GM23248 (cell line): ENCODE results near the gene ZBTB12. TPM values are rescaled to one million over a fixed set of nuclear protein-coding genes. Genes with fewer than 3 reads are reported as not detected.

Experiments
- DNase-seq: peaks from one replicate; pipeline ENCODE4 v3.0.0-alpha.2; 2015
- H2AFZ ChIP-seq: fragments of 200-600 bp; sonication (generic); 2 replicates; pipeline ENCODE4 v1.6.1; 2016; ENCODE audit warnings: antibody characterized with exemption
- H3F3A ChIP-seq: fragments of 200-600 bp; sonication (generic); 2 replicates; pipeline ENCODE4 v1.6.1; 2016; ENCODE audit warnings: mild to moderate bottlenecking, antibody characterized with exemption, mixed run types; ENCODE audit not compliant: insufficient read depth
- H3K27ac ChIP-seq: fragments of 200-600 bp; sonication (generic); 2 replicates; pipeline ENCODE4 v1.5.1; 2016; ENCODE audit warnings: mild to moderate bottlenecking
- H3K27me3 ChIP-seq: fragments of 200-600 bp; sonication (generic); replicated peaks from 2 replicates; pipeline ENCODE4 v1.6.1; 2016; ENCODE audit warnings: mild to moderate bottlenecking; ENCODE audit not compliant: insufficient read depth
- H3K36me3 ChIP-seq: fragments of 200-600 bp; sonication (generic); 2 replicates; pipeline ENCODE4 v1.6.1; 2016; ENCODE audit warnings: low read depth, mild to moderate bottlenecking
- H3K4me1 ChIP-seq: fragments of 200-600 bp; sonication (generic); 2 replicates; pipeline ENCODE4 v1.6.1; 2016; ENCODE audit warnings: mild to moderate bottlenecking; ENCODE audit not compliant: insufficient read depth
- H3K4me2 ChIP-seq: fragments of 200-600 bp; sonication (generic); one replicate; pipeline ENCODE4 v1.6.1; 2016; ENCODE audit warnings: mild to moderate bottlenecking; ENCODE audit not compliant: unreplicated experiment
- H3K4me3 ChIP-seq: fragments of 200-600 bp; sonication (generic); 2 replicates; pipeline ENCODE4 v1.5.1; 2016; ENCODE audit warnings: mild to moderate bottlenecking
- H3K79me2 ChIP-seq: fragments of 200-600 bp; sonication (generic); 2 replicates; pipeline ENCODE4 v1.6.1; 2016; ENCODE audit warnings: mild to moderate bottlenecking; ENCODE audit not compliant: insufficient read depth
- H3K9ac ChIP-seq: fragments of 200-600 bp; sonication (generic); 2 replicates; pipeline ENCODE4 v1.6.1; 2016; ENCODE audit warnings: mild to moderate bottlenecking
- H3K9me2 ChIP-seq: fragments of 200-600 bp; sonication (generic); 2 replicates; pipeline ENCODE4 v1.6.1; 2016; ENCODE audit warnings: mixed run types, mild to moderate bottlenecking, moderate library complexity; ENCODE audit not compliant: insufficient read depth
- H3K9me3 ChIP-seq: fragments of 200-600 bp; sonication (generic); one replicate; pipeline ENCODE4 v1.6.1; 2017; ENCODE audit warnings: low read depth
- H4K20me1 ChIP-seq: fragments of 200-600 bp; sonication (generic); 2 replicates; pipeline ENCODE4 v1.6.0; 2016; ENCODE audit not compliant: insufficient read depth
- EZH2 ChIP-seq: fragments of 200-600 bp; sonication (generic); IDR thresholded peaks from 2 replicates; pipeline ENCODE4 v1.6.1; 2018; ENCODE audit warnings: antibody characterized with exemption, mild to moderate bottlenecking; ENCODE audit not compliant: insufficient read depth, poor library complexity, severe bottlenecking
- EZH2phosphoT487 ChIP-seq: fragments of 200-600 bp; sonication (generic); IDR thresholded peaks from 2 replicates; pipeline ENCODE4 v1.6.1; 2018; ENCODE audit warnings: antibody characterized with exemption, moderate library complexity, mild to moderate bottlenecking, low read depth; ENCODE audit not compliant: insufficient read depth
- WGBS, 2 experiments: methylation state at CpG; one replicate each; pipeline ENCODE4 v1.1.6; 2015 to 2017; ENCODE audit warnings: low lambda C conversion rate in 2 of 2, low coverage in 1 of 2; ENCODE audit errors: missing lambda C conversion rate in 2 of 2; 5-methylcytosine and 5-hydroxymethylcytosine counted together
- in situ Hi-C: fragments of 300-500 bp; cut with MboI; formaldehyde crosslinking; loops from 2 replicates; pipeline ENCODE4 v1.15.0; 2020
- polyA plus RNA-seq: library from polyadenylated mRNA; unstranded; fragments of >200 nt; fragmentation: Nextera tagmentation; extraction: Ambion mirVana; gene quantifications from 2 replicates; pipeline ENCODE4 v1.2.1, GENCODE V29; 2016
- total RNA-seq: library from RNA; depleted of rRNA; stranded (reverse); fragments of >200 nt; shearing (Covaris generic); gene quantifications from 2 replicates; pipeline ENCODE4 v1.2.3, GENCODE V29; 2014

ZBTB12 gene
- total and polyA plus RNA-seq, 2 experiments from 2014 or later = 6.1 TPM; not detected in 1

- in situ Hi-C loops = no loop called here
- H3K9me2 ChIP-seq = no peaks in the 10 kb centered on the region
- H3K4me3 ChIP-seq = peak overlapping the region; percentile 70
- TF ChIP-seq EZH2 = no peak
- TF ChIP-seq EZH2phosphoT487 = no peak
- H3K4me1 ChIP-seq = peaks cover 18% of the 10 kb centered on the region
- H3K4me2 ChIP-seq = peak overlapping the region; percentile 81
- no peaks in the 10 kb centered on the region for H3K9me3 ChIP-seq
- H3K79me2 ChIP-seq = no peaks in the 10 kb centered on the region
- no peaks in the 10 kb centered on the region for H3K27me3 ChIP-seq
- peak overlapping the region; percentile 87 for H3K27ac ChIP-seq
- peak overlapping the region; percentile 93 for H2AFZ ChIP-seq
- H4K20me1 ChIP-seq = no peaks in the 10 kb centered on the region
- no peaks in the 10 kb centered on the region for H3K36me3 ChIP-seq
- peak overlapping the region; percentile 64 for H3K9ac ChIP-seq
- WGBS, 2 experiments = 53 to 63% methylated on average over 9 of the region's 9 CpGs
- no peak for DNase-seq
- peaks cover 7% of the 10 kb centered on the region; the same call in 1 of the 2 replicates for H3F3A ChIP-seq
These were observed 43.2 kb upstream of the ZBTB12 start for GRCh38 chr6:31945154-31945506.

GRCh38 chr6:31943742-31944141, 41.9 kb upstream of the ZBTB12 start:
- Histone ChIP-seq H3K9ac (no peak overlapping the region), H3K27me3 (no peaks in the 10 kb centered on the region), H3F3A (no peaks in the 10 kb centered on the region), H3K4me3 (no peak overlapping the region), H3K9me3 (no peaks in the 10 kb centered on the region), H3K79me2 (no peaks in the 10 kb centered on the region), H3K9me2 (no peaks in the 10 kb centered on the region), H3K27ac (no peak overlapping the region), H3K4me1 (peaks cover 13% of the 10 kb centered on the region), H4K20me1 (no peaks in the 10 kb centered on the region), H3K36me3 (no peaks in the 10 kb centered on the region), H3K4me2 (no peak overlapping the region), H2AFZ (no peak overlapping the region)
- TF ChIP-seq EZH2phosphoT487 = no peak
- no peak for TF ChIP-seq EZH2
- 62 to 66% methylated on average over 3 of the region's 3 CpGs for WGBS, 2 experiments
- in situ Hi-C loops = no loop called here
- no peak for DNase-seq

DNA sequence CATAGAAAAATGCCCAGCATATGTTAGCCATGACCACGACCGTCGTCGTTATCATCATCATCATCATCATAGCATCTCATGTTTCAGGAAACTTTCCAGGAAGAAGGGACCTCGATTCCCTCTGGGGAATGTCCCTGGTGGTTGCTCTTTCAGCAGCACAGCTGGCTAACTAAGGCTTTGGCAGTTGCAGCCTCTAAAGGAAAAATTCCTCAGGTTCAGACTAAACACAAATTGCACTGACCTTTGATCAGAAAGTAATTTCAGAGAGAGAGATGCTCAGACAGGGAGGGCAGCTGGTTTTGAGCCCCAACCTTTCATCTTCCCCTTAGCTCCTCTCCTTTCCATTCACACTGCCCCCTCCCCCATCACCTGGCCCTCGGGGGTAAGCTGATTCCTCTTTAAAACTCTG, 38.4 kb upstream of the ZBTB12 start:
- H3K9ac ChIP-seq = no peak overlapping the region
- H3K9me2 ChIP-seq = no peaks in the 10 kb centered on the region
- no peaks in the 10 kb centered on the region for H3K36me3 ChIP-seq
- peak; percentile 23 for DNase-seq
- no peak overlapping the region for H3K4me2 ChIP-seq
- TF ChIP-seq EZH2phosphoT487 (no peak), EZH2 (no peak)
- no peaks in the 10 kb centered on the region for H3K9me3 ChIP-seq
- no peaks in the 10 kb centered on the region for H3F3A ChIP-seq
- H3K4me3 ChIP-seq = no peak overlapping the region
- in situ Hi-C loops = no loop called here
- H2AFZ ChIP-seq = no peak overlapping the region
- no peaks in the 10 kb centered on the region for H3K79me2 ChIP-seq
- 27 to 28% methylated on average over 6 of the region's 6 CpGs for WGBS, 2 experiments
- H3K27ac ChIP-seq = no peak overlapping the region
- no peaks in the 10 kb centered on the region for H4K20me1 ChIP-seq
- peaks cover 3% of the 10 kb centered on the region for H3K4me1 ChIP-seq
- no peaks in the 10 kb centered on the region for H3K27me3 ChIP-seq

- Histone ChIP-seq H3K4me1 (no peaks in the 10 kb centered on the region), H3K9me3 (no peaks in the 10 kb centered on the region), H3K27ac (no peak overlapping the region), H3K4me3 (no peak overlapping the region), H3K9me2 (no peaks in the 10 kb centered on the region), H3K9ac (no peak overlapping the region), H3K27me3 (no peaks in the 10 kb centered on the region), H3F3A (no peaks in the 10 kb centered on the region), H3K4me2 (no peak overlapping the region), H3K79me2 (no peaks in the 10 kb centered on the region), H4K20me1 (no peaks in the 10 kb centered on the region), H2AFZ (no peak overlapping the region), H3K36me3 (no peaks in the 10 kb centered on the region)
- DNase-seq = no peak
- TF ChIP-seq EZH2phosphoT487 (no peak), EZH2 (no peak)
- in situ Hi-C loops = no loop called here
- whole genome bisulfite sequencing, 2 experiments = 77 to 79% methylated on average over 9 of the region's 9 CpGs
These were observed 33.9 kb upstream of the ZBTB12 start for GRCh38 chr6:31935823-31936222.

- Histone ChIP-seq H3K27me3 (no peaks in the 10 kb centered on the region), H3F3A (no peaks in the 10 kb centered on the region), H3K4me1 (no peaks in the 10 kb centered on the region), H3K27ac (no peak overlapping the region), H3K4me3 (no peak overlapping the region), H3K4me2 (no peak overlapping the region), H2AFZ (no peak overlapping the region), H3K36me3 (no peaks in the 10 kb centered on the region), H3K9ac (no peak overlapping the region), H3K9me2 (no peaks in the 10 kb centered on the region), H3K79me2 (no peaks in the 10 kb centered on the region), H4K20me1 (no peaks in the 10 kb centered on the region), H3K9me3 (no peaks in the 10 kb centered on the region)
- DNase-seq = no peak
- in situ Hi-C loops = no loop called here
- TF ChIP-seq EZH2phosphoT487 = no peak
- no peak for TF ChIP-seq EZH2
- 85 to 89% methylated on average over 3 of the region's 3 CpGs for WGBS, 2 experiments
These were observed 33.1 kb upstream of the ZBTB12 start for GRCh38 chr6:31935021-31935420.
